Airway epithelial cell (primary cell): ENCODE results near the gene FIZ1. TPM values are rescaled to one million over a fixed set of nuclear protein-coding genes. Genes with fewer than 3 reads are reported as not detected.

ENCODE experiments used
- total RNA-seq: library from RNA; depleted of rRNA; stranded (reverse); fragments of >200 nt; gene quantifications from 2 replicates; pipeline ENCODE4 v1.2.3, GENCODE V29; 2015

The FIZ1 gene, protein sequence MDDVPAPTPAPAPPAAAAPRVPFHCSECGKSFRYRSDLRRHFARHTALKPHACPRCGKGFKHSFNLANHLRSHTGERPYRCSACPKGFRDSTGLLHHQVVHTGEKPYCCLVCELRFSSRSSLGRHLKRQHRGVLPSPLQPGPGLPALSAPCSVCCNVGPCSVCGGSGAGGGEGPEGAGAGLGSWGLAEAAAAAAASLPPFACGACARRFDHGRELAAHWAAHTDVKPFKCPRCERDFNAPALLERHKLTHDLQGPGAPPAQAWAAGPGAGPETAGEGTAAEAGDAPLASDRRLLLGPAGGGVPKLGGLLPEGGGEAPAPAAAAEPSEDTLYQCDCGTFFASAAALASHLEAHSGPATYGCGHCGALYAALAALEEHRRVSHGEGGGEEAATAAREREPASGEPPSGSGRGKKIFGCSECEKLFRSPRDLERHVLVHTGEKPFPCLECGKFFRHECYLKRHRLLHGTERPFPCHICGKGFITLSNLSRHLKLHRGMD
- 3.1 and 3.7 TPM in 2 replicates for total RNA-seq

DNA sequence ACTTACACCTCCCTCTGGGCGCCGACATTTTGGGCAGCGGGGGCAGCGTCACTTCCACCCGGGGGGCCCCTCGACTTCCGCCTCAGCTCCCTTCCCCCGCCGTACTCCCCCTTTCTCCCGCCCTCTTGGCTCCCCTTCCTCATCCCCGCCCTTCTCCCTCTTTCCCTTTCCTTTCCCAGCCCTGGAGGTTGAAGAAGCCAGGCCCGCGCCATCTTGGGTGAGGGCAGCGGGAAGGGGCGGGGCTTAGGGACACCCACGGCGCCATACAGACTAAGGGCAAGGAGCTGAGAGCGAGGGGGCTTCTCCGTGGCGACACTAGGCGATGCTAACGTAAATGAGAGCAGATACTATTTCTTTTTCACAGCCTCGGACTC lies at the start of gene FIZ1:
TSS of gene FIZ1 (minus strand) at position 50 of the 374 bp plus-strand sequence. CDS start 1,652 bp downstream, outside the sequence.

DNA sequence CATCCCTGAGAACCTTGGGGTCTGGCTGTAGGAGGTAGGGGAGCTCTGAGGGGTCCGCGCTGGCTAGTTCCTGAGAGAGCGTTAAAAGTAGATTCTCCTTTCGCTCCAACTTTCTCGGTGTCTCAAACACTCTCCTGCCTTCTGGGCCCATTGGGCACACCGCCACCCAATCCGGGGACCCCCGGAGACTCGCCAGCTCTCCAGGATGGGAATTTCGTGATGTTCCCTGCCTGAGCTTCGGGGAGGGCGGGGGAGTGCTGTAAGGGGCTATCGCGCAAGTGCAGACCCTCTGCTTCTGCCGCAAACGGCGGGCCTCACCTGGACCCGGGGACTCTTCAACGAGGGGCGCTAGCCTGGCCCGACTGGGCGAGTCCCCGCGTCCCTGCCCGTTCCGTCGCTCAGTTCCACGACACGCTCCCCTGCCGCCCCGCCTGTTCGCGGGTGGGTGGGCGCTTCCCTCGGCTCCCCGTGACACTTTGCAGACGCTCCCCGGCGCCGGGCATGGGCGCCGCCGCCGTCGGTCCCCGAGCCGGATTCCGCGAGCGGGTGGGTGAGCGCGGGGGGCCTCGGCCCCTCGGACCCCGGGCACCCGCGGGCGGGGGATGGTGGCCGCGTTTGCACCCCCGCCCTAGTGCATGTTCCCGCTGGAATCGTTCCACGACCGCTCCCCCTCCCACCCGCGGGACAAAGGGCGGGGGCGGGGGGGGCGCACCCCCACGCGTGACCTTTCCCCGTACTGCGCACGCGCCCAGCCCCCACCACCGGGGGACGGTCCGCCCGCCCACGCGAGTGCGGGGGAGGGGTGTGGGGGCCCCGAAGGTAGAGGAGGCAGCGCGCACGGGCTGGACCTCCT lies 48.6 kb upstream of the FIZ1 start, which contains the start of gene CCDC106:
TSS of gene CCDC106 (plus strand) at position 481 of the 853 bp plus-strand sequence. CDS start 835 bp downstream, outside the sequence.

DNA sequence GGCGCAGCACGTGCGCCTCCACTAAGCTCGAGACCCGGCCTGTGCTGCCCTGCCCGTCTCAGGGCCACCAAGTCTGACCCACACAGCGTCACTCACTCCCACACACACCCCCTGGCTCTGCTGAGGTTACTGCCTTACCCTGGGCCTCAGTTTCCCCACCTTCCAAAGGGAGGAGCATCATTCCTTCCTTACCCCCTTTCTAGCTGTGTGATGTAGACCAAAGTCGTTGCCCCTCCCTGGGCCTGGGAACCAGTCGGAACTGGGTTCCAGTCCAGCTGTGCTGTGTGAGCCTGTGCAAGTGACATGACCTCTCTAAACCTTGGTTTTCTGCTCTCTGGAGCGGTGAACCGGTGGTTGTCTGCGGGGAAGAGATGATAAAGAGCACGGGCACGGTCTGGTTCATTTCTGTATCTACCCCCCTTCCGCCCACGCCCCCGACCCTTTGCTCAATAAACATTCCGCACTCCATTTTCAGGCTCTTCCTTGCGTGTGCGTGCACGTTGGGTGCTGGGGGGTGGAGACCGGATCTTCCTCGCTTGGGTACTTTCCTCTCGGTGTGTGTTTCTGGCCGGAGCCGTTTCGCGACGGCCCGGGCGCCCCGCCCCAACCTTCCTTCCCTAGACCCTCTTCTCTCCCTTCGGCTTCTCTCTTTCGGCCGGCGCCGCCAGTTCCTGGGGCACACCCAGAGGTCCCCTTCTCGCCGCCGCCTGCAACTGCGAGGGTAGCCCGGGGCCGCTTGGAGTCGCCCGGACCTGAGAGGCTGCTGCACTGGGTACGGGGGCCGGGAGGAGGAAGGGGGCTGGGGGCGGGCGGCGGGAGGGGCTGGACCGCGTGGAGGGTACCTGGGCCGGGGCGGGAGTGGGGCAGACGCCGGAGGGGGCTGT lies 43.9 kb upstream of the FIZ1 start, which contains the start of gene ZNF581:
TSS of gene ZNF581 (plus strand) at position 647 of the 884 bp plus-strand sequence. CDS start 923 bp downstream, outside the sequence.

DNA sequence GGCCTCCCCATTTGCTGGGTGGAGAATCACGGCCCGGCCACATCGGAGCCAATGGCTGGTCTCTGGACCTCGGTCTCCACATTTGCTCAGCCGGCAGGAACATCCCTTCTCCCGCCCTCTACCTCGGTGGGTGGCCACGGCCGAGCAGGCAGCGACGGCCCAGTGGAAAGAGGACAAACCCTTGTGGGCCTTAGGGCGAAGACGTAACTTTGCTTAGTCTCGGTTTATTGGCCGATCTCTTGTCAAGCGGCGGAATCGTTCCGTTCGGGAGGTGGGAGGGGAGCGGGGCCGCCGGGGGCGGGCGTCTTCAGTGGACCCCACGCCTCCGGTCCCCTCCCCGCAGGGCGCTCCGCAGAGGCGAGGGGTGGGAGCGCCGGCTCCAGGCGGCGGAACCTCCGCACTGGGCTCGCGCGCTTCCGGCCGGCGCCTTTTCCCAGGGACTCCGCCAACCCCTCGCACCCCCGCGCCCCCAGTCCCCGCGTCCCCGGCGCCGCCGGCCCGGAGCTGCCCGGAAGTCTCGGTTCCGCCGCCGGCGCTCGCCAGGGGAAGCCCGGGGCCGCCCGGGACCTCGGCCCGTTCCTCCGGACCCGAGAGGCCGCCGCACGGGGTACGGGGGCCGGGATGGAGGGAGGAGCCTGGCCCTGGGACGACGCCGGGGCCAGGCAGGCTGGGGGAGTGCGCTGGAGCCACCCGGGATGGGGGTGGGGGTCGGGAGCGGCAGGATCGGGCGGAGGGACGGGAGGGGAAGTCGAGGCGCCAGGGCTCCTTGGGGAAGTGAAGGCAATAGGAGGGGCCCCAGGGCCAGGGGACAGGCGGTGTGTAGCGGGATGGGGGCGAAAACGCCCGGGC lies 41.5 kb upstream of the FIZ1 start, which contains the start of gene ZNF580:
TSS of gene ZNF580 (plus strand) at position 426 of the 849 bp plus-strand sequence. CDS start 1,507 bp downstream, outside the sequence.

DNA sequence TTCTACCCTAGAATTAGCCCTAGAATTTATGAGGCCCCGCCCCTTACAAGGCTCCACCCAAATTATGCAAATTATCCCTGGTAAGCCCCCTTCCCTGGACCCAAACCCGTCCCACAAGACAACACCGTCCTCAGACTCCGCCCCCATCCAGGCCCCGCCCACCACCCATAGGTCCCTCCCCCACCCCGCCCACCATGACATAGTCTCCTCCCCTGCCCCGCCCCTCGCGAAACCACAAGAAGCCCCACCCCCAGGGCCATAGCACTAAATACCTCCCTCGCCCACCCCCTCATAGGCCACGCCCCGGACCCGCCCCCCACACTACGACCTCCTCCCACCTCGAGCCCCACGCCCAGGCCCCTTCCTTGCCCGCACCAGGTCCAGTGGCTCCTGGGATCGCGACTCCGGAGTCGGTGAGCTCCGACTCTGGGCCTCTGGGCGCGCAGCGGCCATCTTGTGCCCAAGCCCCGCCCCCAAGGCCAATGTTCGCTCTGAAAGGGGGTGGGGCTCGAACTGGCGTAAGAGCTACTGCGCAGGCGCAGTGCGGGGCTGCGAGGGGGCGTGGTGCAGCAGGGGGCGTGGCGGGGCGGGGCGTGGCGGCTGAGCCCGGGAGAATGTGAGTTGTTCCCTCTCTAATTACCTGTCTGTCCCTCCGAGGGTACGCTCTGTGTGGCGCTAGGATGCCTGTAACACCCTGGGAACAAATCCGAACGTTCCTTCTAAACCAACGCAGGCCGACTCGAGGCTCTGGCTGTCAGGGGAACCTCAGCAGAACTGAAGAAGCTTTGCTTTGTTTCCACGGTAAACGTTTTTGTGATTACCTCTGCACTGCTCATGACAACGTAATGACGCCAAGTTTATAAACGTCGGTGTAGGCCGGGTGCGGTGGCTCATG lies 25.0 kb upstream of the FIZ1 start, which contains the start of gene ZNF784:
TSS of gene ZNF784 (minus strand) at position 458 of the 895 bp plus-strand sequence. CDS start at position 453, 5 bp downstream.

DNA sequence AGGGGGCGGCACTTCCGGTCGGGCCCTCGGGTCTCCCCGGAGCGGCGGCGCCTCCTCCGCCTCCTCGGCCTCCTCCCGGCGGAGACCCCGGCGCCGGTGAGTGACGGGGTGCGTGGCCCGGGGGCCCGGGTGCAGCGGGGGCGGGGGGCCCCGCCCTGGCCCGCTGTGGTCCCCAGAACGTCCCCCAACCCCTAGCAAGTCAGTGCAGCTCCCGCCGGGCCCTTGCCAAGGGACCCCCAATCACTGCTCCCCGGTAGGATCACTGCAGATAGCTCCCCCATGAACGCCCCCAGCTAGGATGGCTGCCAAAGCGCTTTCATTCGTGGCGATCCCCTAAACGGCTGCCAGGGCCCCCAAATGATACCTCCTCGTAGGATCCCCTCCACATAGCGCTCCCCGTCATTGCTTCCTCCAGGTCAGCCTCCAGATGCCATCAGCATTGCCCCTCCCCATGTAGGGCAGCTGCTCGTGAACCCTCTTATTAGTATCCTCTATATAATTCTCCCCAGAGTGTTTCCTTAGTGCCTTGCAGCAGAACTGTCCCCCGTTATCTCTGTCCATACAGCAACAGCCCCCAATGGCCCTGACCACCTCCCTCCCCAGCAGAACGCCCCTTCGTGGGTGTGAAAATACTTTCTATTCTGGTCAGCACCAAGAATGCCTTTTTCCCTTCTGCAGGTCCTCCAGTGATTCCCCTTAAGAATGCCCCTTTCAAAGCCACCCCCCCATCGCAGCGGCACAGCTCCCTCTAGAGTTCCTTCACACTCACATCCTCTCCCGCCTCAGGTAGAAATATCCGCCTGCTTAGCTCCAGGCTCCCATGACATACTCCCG lies 6.5 kb upstream of the FIZ1 start, which contains the start of gene ZNF865:
TSS of gene ZNF865 (plus strand) at position 11 of the 834 bp plus-strand sequence. CDS start 7,972 bp downstream, outside the sequence.

DNA sequence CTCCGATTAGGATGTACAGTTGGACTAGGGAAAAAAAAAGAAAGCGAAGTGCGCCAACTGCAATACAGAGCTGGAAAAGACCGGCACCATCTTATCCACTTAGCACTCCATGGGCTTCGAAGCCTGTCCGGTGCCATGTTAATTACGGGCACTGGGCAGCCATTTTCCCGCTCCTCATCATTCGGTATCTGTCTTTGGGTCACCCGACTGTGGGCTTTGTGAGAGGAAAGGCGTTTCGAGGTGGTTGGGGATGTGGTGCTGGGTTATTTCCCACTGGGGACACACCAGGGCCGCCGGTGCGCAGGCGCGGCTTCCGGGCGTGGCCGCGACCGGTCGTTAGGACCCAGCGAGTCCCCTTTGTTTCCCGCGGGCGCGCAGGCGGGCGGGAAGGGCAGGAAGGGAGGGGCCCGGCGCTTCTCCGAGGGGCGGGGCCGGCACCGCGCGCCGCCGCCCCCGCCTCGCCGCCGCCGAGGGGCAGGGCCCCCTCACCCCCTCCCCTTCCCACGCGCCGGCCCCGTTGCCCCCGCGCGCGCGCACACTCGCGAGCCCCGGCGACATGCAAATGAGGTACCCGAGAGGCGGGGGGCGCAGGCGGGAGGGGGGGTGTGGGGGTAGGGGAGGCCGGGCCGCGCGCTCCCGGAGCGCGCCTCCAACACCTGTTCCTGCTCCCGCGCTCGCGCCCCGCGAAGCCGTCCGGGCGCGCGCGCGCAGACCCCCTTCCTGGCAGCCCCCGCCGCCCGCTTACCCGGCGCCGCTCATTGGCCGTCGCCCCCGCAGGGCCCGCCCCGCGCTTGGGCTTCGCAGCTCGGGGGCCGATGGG lies 735 bp upstream of the FIZ1 start, which contains the start of gene ZNF524:
TSS of gene ZNF524 (plus strand) at position 447 of the 820 bp plus-strand sequence. CDS start 1,825 bp downstream, outside the sequence.

DNA sequence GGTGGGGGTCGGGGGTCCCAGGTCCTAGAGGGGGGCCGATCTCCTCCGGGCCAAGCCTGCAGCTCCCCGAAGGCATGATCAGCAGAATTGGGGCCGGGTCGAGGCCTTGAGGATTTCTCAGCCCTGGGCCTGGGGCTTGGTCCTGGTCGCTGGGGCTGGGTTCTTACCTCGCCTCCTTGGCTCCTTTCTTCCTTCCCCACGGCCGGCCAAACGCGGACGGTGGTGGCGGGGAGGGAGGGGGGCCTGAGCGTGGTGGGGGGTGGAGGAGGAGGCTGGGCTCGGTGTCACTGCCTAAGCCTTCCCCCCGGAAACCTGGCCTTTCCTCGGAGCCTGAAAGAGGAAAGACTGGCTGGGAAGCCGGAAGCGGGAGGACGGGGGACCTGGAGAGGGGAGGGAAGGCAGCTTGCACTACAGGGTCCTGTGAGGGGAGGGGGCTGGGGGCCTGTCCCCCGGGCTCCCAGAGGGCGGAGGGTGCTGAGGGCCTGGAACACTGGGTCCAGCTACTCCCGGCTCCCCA lies 18.6 kb downstream of the FIZ1 start, which contains the start of gene ZNF579:
TSS of gene ZNF579 (minus strand) at position 221 of the 517 bp plus-strand sequence. CDS start 1,209 bp downstream, outside the sequence.

DNA sequence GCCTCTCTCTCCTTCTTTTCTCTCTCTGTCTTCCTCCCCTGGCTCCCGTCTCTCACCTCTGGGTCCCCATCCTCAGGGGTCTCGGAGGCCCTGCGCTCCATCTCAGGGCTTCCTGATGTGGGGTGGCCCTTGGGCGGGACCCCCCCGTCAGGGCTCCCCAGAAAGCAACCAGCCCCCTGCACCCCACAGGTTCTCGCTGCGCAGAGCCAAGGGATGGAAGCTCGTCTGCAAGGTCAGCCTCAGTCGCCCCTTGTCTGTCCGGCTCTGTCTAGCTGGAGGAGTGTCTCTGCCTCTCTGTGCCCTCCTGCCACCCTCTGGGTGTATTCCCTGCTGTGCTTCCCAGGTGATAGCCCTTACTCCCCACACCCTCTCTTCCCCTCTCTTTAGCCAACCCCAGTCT lies 53.9 kb downstream of the FIZ1 start, which contains the start of gene SBK3:
TSS of gene SBK3 (minus strand) at position 101 of the 400 bp plus-strand sequence. CDS start at position 101, 0 bp downstream.

Other genes starting within 250 kb of the FIZ1 start
- 0.35 TPM in 1 of 2 replicates, not detected in the other for gene COX6B2, start 244.8 kb downstream of the FIZ1 start, total RNA-seq
- not detected in 2 replicates for gene GARIN5B, start 236.3 kb downstream of the FIZ1 start, total RNA-seq
- 5.5 and 6.1 TPM in 2 replicates for gene IL11, start 229.1 kb downstream of the FIZ1 start, total RNA-seq
- not detected in 2 replicates for gene TMEM190, start 222.7 kb downstream of the FIZ1 start, total RNA-seq
- 11.8 and 33.3 TPM in 2 replicates for gene TMEM238, start 215.2 kb downstream of the FIZ1 start, total RNA-seq
- 279 and 544 TPM in 2 replicates for gene RPL28, start 213.6 kb downstream of the FIZ1 start, total RNA-seq
- gene UBE2S, start 191.7 kb downstream of the FIZ1 start, total RNA-seq = 144 and 190 TPM in 2 replicates
- gene SHISA7, start 156.2 kb downstream of the FIZ1 start, total RNA-seq = not detected in 2 replicates
- gene ISOC2, start 137.9 kb downstream of the FIZ1 start, total RNA-seq = 70.7 and 87.7 TPM in 2 replicates
- gene C19orf85, start 134.8 kb downstream of the FIZ1 start, total RNA-seq = not detected in 2 replicates
- gene ZNF628, start 122.9 kb downstream of the FIZ1 start, total RNA-seq = 3.7 and 10.4 TPM in 2 replicates
- 16.7 and 39.8 TPM in 2 replicates for gene NAT14, start 114.3 kb downstream of the FIZ1 start, total RNA-seq
- 0.09 TPM in 1 of 2 replicates, not detected in the other for gene SSC5D, start 111.1 kb downstream of the FIZ1 start, total RNA-seq
- gene SBK2, start 62.4 kb downstream of the FIZ1 start, total RNA-seq = not detected in 2 replicates
- not detected in 2 replicates for gene SBK3, start 54.0 kb downstream of the FIZ1 start, total RNA-seq
- 7.2 and 7.6 TPM in 2 replicates for gene ZNF579, start 18.7 kb downstream of the FIZ1 start, total RNA-seq
- 27.2 and 31.9 TPM in 2 replicates for gene ZNF524, start 771 bp upstream of the FIZ1 start, total RNA-seq
- 4.4 and 5.8 TPM in 2 replicates for gene ZNF865, start 6.1 kb upstream of the FIZ1 start, total RNA-seq
- 4.1 and 6.1 TPM in 2 replicates for gene ZNF784, start 25.0 kb upstream of the FIZ1 start, total RNA-seq
- gene ZNF580, start 41.5 kb upstream of the FIZ1 start, total RNA-seq = 10.5 and 29.2 TPM in 2 replicates
- 30.8 and 37.0 TPM in 2 replicates for gene ZNF581, start 44.1 kb upstream of the FIZ1 start, total RNA-seq
- gene CCDC106, start 48.7 kb upstream of the FIZ1 start, total RNA-seq = 14.0 and 18.0 TPM in 2 replicates
- 174 and 255 TPM in 2 replicates for gene U2AF2, start 55.5 kb upstream of the FIZ1 start, total RNA-seq
- 137 and 177 TPM in 2 replicates for gene EPN1, start 75.7 kb upstream of the FIZ1 start, total RNA-seq
- not detected in 2 replicates for gene NLRP9, start 138.9 kb upstream of the FIZ1 start, total RNA-seq
- not detected in 2 replicates for gene RFPL4A, start 159.6 kb upstream of the FIZ1 start, total RNA-seq
- gene RFPL4AL1, start 169.6 kb upstream of the FIZ1 start, total RNA-seq = not detected in 2 replicates
- gene NLRP11, start 232.5 kb upstream of the FIZ1 start, total RNA-seq = not detected in 2 replicates
- not detected in 2 replicates for gene NLRP4, start 237.0 kb upstream of the FIZ1 start, total RNA-seq